Measurements from ENCODE around the gene FTSJ3.

Gene FTSJ3

DNA sequence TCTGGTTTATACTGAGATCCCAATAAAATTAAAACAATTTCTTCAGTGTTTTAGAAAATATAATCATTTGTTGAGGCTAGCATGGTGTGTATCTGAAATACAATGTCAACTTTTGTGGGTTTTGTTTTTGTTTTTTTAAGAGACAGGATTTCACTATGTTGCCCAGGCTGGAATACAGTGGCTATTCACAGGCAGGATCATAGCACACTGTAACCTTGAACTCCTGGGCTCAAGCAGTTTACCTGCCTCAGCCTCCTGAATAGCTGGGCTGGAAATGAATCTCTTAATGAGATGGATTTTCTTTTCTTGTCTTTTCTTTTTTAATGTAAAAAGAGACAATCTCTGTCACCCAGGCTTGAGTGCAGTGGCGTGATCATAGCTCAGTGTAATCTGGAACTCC lies 41.3 kb downstream of the FTSJ3 start:
- no peak for DNase-seq (ENCODE audit: low read depth in 2 of 2)

GRCh38 chr17:63785556-63785955 lies 41.9 kb downstream of the FTSJ3 start:
- DNase-seq (ENCODE audit: low read depth in 2 of 2): peak; percentile 1 to 18

- DNase-seq (ENCODE audit: low read depth in 2 of 2): no peak
These were observed 43.9 kb downstream of the FTSJ3 start for GRCh38 chr17:63783522-63783921.

- no peak for DNase-seq (ENCODE audit: low read depth in 2 of 2)
These were observed 46.5 kb downstream of the FTSJ3 start for GRCh38 chr17:63780928-63781327.

GRCh38 chr17:63780507-63780906 lies 47.0 kb downstream of the FTSJ3 start:
- DNase-seq (ENCODE audit: low read depth in 2 of 2): no peak

DNA sequence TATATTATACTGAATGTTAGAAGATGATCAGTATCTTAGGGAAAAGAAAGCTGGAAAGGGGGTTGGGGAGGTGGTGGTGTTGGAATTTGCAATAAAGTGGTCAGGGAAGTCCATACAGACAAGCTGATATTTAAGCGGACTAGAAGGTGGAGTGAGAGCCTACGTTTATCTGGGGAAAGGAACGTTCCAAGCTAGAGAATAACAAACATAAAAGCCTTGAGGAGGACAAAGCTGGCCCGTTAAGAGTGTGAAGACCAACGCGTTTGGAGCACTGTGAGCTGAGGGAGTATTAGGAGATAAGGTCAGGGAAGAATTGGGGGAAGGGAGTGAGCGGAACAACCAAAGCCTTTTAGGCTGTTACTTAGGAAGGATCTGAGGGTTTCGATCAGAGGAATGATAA lies 52.0 kb downstream of the FTSJ3 start:
- no peak for DNase-seq (ENCODE audit: low read depth in 2 of 2)

DNA sequence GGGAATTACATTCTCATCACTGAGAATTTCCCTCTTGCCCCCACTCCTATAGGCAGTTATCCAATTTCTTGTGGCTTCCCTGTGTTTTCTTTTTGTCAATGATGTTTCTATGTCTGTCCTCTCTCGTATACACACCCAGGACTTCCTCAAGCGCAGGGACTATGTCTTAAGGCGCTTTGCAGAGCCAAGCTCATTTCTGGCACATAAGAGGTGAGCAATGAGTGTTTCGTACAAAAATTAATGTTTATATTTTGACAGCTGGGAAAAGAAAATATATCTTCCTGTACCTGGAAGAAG lies 52.5 kb downstream of the FTSJ3 start:
- no peak for DNase-seq (ENCODE audit: low read depth in 2 of 2)

DNA sequence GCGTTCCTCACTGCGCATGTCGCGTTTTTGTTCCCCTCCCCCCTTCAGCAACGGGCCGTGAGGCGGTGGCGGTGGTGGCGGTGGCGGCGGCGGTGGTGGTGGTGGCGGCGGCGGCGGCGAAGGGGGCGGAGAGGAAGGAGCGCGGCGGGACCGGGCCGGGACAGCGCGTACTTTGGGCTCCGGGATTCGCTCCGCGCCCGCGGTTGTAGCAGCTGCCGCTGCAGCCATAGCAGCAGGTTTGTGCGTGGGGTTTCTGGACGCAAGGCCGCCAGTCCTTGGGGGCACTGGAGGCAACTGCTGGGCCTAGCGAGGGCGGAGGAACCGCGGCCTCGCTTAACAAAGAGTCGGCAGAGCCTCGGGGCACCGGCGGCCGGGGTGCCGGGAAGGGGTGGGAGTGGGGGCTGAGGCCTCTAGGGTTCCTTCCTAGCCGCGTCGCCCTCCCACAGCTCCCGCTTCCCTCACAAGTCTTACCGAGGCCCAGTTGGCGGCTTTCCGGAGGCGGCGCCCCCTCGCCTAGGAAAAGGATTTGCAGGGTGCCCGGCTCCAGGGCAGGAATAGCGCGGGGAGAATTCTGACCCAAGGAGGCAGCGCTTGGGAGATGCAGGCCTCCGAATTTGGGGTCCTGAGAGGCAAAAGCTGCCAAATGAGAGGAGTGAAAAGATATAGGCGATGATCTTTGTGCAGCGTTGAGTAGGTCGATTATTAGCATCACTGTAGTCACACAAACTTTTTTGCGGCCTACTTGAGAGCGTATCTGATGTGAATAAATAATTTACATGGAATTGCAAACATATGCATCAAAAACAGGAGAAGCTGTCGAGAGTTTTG lies 53.1 kb downstream of the FTSJ3 start, which contains the start of gene DDX42:
TSS of gene DDX42 (plus strand) at position 30 of the 828 bp plus-strand sequence. CDS start 12,880 bp downstream, outside the sequence.
- DNase-seq (ENCODE audit: low read depth in 2 of 2): peak in 1 of 2 experiments; percentile 11

GRCh38 chr17:63773272-63774140 lies 54.0 kb downstream of the FTSJ3 start, which contains the start of gene CCDC47:
Gene CCDC47, minus strand, starts transcription at chr17:63773597. Its CDS starts 7,422 bp downstream, at chr17:63766175.
- peak; percentile 99 for DNase-seq (ENCODE audit: low read depth in 2 of 2)

DNA sequence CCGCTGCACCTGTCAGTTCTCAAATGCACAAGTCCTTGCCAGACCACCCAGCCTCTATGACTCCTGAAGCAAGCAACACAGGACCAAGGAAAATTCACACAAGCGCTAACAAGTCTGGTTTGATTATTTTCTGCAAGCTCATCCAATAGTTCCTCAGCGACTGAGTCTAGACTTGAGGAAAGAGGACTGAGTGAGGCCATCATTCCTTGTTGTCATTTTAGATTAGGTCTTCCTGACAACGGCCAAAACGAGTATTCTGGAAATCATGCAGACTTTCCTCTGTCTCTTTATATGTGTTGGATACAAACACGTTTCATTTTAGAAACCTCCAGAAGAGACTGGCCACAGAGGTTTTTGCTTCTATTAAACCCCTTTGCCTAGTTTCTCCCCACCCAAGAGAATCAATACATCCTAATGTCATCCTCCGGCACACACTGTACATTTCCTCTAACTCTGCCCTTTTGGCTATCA lies 54.6 kb downstream of the FTSJ3 start:
- no peak for DNase-seq (ENCODE audit: low read depth in 2 of 2)
